ENCODE measurements around the gene PHKB.

PHKB gene

DNA sequence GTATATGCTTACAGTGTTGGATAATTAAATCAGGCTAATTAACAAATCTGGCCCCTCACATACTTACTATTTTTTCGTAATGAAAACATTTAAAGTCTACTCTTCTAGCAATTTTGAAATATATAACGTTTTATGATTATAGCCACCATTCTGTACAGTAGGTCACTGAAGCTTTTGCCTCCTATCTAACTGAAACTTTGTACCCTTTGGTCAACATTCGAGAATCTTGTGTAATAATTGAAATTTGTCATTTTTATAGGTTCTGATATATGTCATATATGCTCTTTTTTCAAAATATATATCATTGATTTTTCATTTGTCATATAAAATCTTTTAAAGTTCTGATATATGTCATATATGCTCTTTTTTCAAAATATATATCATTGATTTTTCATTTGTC, 12.7 kb downstream of the PHKB start:
- no peak overlapping the region for H3K4me3 ChIP-seq (ENCODE audit: low read depth, low read length)
- TF ChIP-seq CTCF (IDR thresholded peaks at IDR 0.05; ENCODE audit: low read depth, low read length) = no peak

GRCh38 chr16:47475786-47476185, 14.7 kb downstream of the PHKB start:
- no peak for TF ChIP-seq CTCF (IDR thresholded peaks at IDR 0.05; ENCODE audit: low read depth, low read length)
- H3K4me3 ChIP-seq (ENCODE audit: low read depth, low read length) = no peak overlapping the region

GRCh38 chr16:47476654-47477345, 15.7 kb downstream of the PHKB start:
- H3K4me3 ChIP-seq (ENCODE audit: low read depth, low read length) = no peak overlapping the region
- TF ChIP-seq CTCF (IDR thresholded peaks at IDR 0.05; ENCODE audit: low read depth, low read length) = no peak

- H3K4me3 ChIP-seq (ENCODE audit: low read depth, low read length) = no peak overlapping the region
- no peak for TF ChIP-seq CTCF (IDR thresholded peaks at IDR 0.05; ENCODE audit: low read depth, low read length)
Observed at GRCh38 chr16:47477679-47478078, 16.5 kb downstream of the PHKB start.

DNA sequence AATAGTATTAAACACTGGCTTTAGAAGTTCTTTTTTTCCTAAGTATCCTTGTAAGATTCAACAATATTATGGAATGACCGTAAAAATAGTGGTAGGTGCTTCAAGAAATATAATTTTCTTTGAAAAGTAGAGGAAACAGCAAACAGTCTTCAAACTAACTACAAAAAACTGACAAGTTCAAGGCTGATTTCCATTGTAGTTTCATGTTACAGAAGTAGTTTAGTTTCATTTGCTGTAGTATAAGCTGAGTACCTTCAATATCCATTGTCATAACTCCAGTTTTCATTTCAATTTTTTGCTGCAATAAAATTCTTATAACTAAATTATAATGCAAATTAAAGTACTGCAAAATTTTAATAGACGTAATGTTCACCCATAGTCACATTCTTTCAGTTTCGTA, 19.3 kb downstream of the PHKB start:
- no peak for TF ChIP-seq CTCF (IDR thresholded peaks at IDR 0.05; ENCODE audit: low read depth, low read length)
- H3K4me3 ChIP-seq (ENCODE audit: low read depth, low read length) = no peak overlapping the region

- no peak for TF ChIP-seq CTCF (IDR thresholded peaks at IDR 0.05; ENCODE audit: low read depth, low read length)
- H3K4me3 ChIP-seq (ENCODE audit: low read depth, low read length) = no peak overlapping the region
Observed at GRCh38 chr16:47481698-47482374, 20.7 kb downstream of the PHKB start.

- TF ChIP-seq CTCF (IDR thresholded peaks at IDR 0.05; ENCODE audit: low read depth, low read length) = no peak
- no peak overlapping the region for H3K4me3 ChIP-seq (ENCODE audit: low read depth, low read length)
Observed at GRCh38 chr16:47483616-47484015, 22.5 kb downstream of the PHKB start.
